C4-2B (cell line): ENCODE results near the gene ISYNA1.

Experiments used
- H3K27ac ChIP-seq: fragments of 450-650 bp; 2 replicates; pipeline ENCODE4 v1.5.1; 2017
- CTCF ChIP-seq: fragments of 450-650 bp; conservative IDR thresholded peaks from 2 replicates; pipeline ENCODE4 v1.5.1; 2017; ENCODE audit warnings: mild to moderate bottlenecking
- ZFX ChIP-seq: fragments of 450-650 bp; IDR thresholded peaks from 2 replicates; pipeline ENCODE4 v1.6.1; 2017

Gene ISYNA1

DNA sequence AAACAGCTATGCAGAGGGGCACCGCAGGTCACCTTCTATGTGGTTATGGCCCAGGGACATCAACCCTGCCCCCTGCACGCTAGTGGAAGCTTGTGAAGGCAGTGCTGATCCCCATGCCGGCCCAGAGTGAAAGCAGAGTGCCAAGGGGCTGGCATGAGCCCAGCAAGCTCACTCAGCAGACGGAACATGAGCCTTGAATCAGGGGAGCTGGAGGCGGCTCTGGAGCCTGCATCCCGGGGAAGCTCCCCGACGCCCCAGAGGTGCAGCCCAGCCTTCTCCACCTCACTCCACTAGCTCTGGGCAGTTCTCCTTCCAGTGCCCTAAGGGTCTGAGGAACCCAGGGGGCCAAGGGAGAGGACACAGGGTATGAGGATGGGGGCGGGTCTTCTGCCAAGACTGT lies 19.0 kb upstream of the ISYNA1 start:
- no peak overlapping the region for H3K27ac ChIP-seq
- TF ChIP-seq CTCF (no peak), ZFX (no peak)

DNA sequence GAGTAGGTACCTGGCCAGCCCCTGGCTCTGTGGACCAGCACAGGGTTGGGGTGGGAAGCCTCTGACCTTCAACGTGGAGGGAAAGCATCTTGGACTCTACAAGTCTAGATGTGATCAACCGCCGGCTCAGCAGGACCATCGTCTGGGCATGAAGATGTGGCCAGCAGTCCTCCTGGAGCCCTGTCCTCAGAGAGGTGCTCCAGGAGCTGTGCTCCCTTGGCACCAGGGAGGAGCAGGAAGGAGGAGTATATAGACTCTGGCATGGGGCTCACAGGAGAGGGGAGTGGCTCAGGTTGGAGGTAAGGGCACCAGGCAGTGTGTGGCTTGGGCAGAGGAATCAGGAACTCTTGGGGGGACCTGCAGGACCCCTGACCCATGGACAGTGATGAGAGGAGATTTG lies 18.3 kb upstream of the ISYNA1 start:
- no peak overlapping the region for H3K27ac ChIP-seq
- no peak for TF ChIP-seq CTCF
- TF ChIP-seq ZFX, result no peak

DNA sequence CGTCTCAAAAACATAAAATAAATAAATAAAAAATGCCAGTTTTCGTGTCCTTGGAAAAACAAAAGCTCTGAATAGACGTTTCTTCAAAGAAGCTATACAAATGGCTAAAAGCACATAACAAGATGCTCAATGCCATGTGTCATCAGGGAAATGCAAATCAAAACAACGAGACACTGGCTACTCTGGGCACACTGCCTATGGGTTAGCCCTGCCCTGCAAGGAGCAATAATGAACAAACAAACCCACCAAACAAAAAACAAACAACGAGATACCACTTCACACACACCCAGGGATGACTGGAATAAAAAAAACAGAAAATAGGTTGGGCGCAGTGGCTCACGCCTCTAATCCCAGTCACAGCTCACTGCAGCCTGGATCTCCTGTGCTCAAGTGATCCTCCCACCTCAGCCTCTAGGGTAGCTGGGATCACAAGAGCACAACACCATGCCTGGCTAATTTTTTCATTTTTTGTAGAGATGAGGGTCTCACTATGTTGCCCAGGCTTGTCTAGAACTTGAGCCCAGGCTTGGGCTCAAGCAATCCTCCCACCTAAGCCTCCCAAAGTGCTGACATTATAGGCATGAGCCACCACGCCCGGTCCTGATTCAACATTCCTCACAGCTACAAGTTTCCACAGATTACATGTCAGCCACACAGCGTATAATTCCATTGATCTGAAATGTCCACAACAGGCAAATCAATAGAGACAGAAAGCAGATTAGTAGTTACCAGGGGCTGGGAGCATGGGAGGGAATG lies 15.5 kb upstream of the ISYNA1 start:
- TF ChIP-seq ZFX (no peak), CTCF (no peak)
- no peak overlapping the region for H3K27ac ChIP-seq

- no peak overlapping the region for H3K27ac ChIP-seq
- TF ChIP-seq CTCF (no peak), ZFX (no peak)
Measured at GRCh38 chr19:18452386-18452785, 14.5 kb upstream of the ISYNA1 start.

DNA sequence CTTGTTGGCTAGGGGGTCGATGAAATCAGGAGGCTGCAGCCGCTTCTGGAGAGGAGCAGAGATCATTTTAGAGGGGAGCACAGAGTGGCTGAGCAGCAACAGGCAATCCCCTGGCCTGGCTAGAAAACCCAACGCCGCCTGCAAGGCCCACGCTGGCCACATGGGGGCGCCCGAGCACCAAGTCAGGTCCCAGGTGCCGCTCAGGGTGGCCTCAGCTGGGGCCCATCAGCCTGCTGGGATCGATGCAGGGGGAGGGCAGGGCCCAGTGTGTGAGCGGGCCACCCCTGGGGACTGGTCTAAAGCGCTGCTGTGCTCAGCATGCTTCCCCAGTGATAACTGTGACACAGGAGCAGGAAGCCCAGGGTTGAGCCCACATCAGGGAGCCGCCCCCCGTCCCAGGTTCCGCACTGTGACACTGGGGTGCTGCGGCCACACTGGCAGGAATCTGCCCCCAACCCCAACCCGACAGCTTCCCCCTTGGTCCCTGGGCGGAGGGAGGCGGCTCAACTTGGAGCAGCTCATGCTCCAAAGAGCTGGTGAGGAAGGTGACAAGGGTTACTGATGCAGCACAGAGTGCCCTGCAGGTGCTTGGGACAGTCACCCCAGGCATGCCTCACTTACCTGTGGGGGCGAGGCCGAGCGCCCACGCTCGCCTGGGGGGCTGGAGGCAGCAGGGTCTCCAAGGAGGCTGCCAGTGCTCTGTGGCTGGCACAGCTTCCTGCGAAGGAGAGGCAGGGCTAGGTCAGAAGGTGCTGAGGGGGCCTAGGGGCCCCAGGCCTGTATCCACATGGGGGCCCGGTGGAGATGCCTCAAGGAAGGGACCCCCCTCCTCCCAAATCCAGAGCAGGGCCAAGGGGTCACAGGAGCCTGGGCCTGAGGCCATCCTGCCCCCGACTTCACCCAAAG lies 13.3 kb upstream of the ISYNA1 start:
- H3K27ac ChIP-seq, result no peak overlapping the region
- TF ChIP-seq CTCF (peak; percentile 98), ZFX (no peak)

DNA sequence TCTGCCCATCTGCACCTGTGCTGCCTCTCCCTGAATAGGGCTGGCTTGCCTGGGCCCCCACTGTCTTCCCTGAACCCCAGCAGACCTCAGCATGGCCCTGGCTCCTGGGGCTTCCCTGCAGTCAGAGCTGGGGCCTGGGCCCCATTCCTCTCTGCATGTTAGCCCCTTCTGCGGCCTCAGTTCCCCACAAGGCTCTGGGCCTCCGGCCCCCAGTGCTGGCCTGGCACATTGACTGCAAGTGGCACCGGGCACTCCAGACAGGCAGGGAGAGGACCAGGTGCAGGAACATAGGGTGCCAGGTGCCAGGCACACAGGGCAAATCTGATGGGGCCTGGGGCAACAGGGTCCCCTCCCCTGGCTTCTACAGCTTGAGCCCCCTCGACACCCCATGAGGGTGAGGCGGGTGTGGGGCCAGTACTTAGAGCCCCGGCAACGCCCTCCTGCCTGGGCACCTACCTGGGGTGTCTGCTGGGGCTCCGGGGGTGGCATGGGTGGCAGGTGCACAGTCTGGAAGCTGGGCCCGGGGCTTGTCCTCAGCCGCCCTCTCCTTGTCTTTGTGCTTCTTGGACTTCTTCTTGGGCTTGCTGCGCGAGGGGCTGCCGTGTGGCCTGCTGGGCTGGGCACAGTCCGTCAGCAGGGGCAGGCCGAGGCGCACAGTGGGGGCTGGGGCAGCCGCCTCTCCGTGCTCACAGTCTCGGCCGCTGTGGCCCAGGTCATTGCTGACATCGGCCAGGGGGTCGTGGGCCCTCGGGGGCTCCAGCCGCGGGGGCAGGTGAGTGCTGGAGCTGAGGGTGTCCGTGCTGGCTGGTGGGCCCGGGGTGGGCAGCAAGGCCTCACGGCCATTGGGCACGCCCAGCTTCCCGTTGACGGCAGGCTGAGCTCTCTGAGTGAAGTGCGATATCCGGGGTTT lies 12.3 kb upstream of the ISYNA1 start:
- TF ChIP-seq ZFX (no peak), CTCF (no peak)
- no peak overlapping the region for H3K27ac ChIP-seq
